ENCODE data around the gene ABCC11. TPM values are rescaled to one million over a fixed set of nuclear protein-coding genes. Genes with fewer than 3 reads are reported as not detected.

ABCC11 gene
- total and polyA plus RNA-seq, 7 donors = 0.14 to 0.28 TPM; not detected in 5

GRCh38 chr16:48155926-48156789, 91.2 kb downstream of the ABCC11 start, which contains the start of gene ABCC12:
TSS of gene ABCC12 (minus strand) at chr16:48155993. CDS start at chr16:48146424, 9,569 bp downstream.
- intact Hi-C loops (cut with DNase I) = loop anchor here (1.0 kb wide), 1 partner anchor 1015 kb away; no protein-coding TSS in a partner anchor
- Histone ChIP-seq H3K36me3 (no peaks in the 10 kb centered on the region), H3K4me1 (peaks cover 0 to 5% (median 2%) of the 10 kb centered on the region in 4 donors), H3K4me3 (no peak within 1 kb of the TSS), H3K27me3 (peaks cover 0 to 18% (median 8%) of the 10 kb centered on the region in 3 donors), H3K9me3 (no peaks in the 10 kb centered on the region), H3K27ac (no peak within 1 kb of the TSS)
- no peak for TF ChIP-seq CTCF (IDR thresholded peaks at IDR 0.05)
- TF ChIP-seq POLR2AphosphoS5 (IDR thresholded peaks at IDR 0.05) = no peak
- TF ChIP-seq EP300 (IDR thresholded peaks at IDR 0.05) = no peak
- TF ChIP-seq POLR2A (IDR thresholded peaks at IDR 0.05) = no peak
- 59 to 61% methylated on average over 24 of the region's 24 CpGs for WGBS, 2 donors
- DNase-seq = no peak

- Histone ChIP-seq H3K27me3 (peaks cover 0 to 18% (median 8%) of the 10 kb centered on the region in 3 donors), H3K27ac (no peak overlapping the region), H3K4me1 (peaks cover 0 to 5% (median 2%) of the 10 kb centered on the region in 4 donors), H3K9me3 (no peaks in the 10 kb centered on the region), H3K4me3 (no peak overlapping the region), H3K36me3 (no peaks in the 10 kb centered on the region)
- intact Hi-C loops (cut with DNase I) = no loop called here
- WGBS, 2 donors = 72 to 79% methylated on average over 5 of the region's 5 CpGs
- TF ChIP-seq POLR2A (IDR thresholded peaks at IDR 0.05) (no peak), EP300 (IDR thresholded peaks at IDR 0.05) (no peak), POLR2AphosphoS5 (IDR thresholded peaks at IDR 0.05) (no peak), CTCF (IDR thresholded peaks at IDR 0.05) (no peak)
- no peak for DNase-seq
These were observed 93.6 kb downstream of the ABCC11 start for GRCh38 chr16:48153774-48154173.

GRCh38 chr16:48152226-48152625, 95.1 kb downstream of the ABCC11 start:
- intact Hi-C loops (cut with DNase I) = no loop called here
- TF ChIP-seq POLR2A (IDR thresholded peaks at IDR 0.05) = no peak
- no peak for TF ChIP-seq POLR2AphosphoS5 (IDR thresholded peaks at IDR 0.05)
- no peak for TF ChIP-seq CTCF (IDR thresholded peaks at IDR 0.05)
- Histone ChIP-seq H3K36me3 (no peaks in the 10 kb centered on the region), H3K4me3 (no peak overlapping the region), H3K4me1 (peaks cover 0 to 5% (median 2%) of the 10 kb centered on the region in 4 donors), H3K27ac (no peak overlapping the region), H3K27me3 (peaks cover 0 to 12% (median 8%) of the 10 kb centered on the region in 3 donors), H3K9me3 (no peaks in the 10 kb centered on the region)
- no peak for DNase-seq
- WGBS, 2 donors = 92 to 94% methylated on average over 9 of the region's 9 CpGs

GRCh38 chr16:48150707-48151106, 96.6 kb downstream of the ABCC11 start:
- Histone ChIP-seq H3K27ac (no peak overlapping the region), H3K36me3 (no peaks in the 10 kb centered on the region), H3K4me1 (no peaks in the 10 kb centered on the region), H3K27me3 (peaks cover 0 to 4% (median 0%) of the 10 kb centered on the region in 3 donors), H3K4me3 (no peak overlapping the region), H3K9me3 (no peaks in the 10 kb centered on the region)
- TF ChIP-seq EP300 (IDR thresholded peaks at IDR 0.05) (no peak), CTCF (IDR thresholded peaks at IDR 0.05) (no peak), POLR2A (IDR thresholded peaks at IDR 0.05) (no peak), POLR2AphosphoS5 (IDR thresholded peaks at IDR 0.05) (no peak)
- 39 to 69% methylated on average over 1 of the region's 1 CpG for WGBS, 2 donors
- intact Hi-C loops (cut with DNase I) = no loop called here
- no peak for DNase-seq

All from sigmoid colon (tissue), 7 donors.